Liver (tissue), 9 donors: ENCODE measurements around the gene PDGFA. TPM values are rescaled to one million over a fixed set of nuclear protein-coding genes. Genes with fewer than 3 reads are reported as not detected.

ENCODE experiments used
- DNase-seq: peaks from one replicate; pipeline ENCODE4 v3.0.0-alpha.2; 2017; ENCODE audit warnings: low spot score
- H3K27ac ChIP-seq, 2 donors: one replicate each; pipeline ENCODE4 v1.7.0; 2013; ENCODE audit warnings: inconsistent platforms in 2 of 2, low read length in 2 of 2, control low read depth in 1 of 2, low read depth in 1 of 2, mild to moderate bottlenecking in 1 of 2
- H3K27me3 ChIP-seq, 4 donors: one replicate each; pipeline versions ENCODE4 v1.6.1 to v1.7.0; 2013; ENCODE audit warnings: low read length in 3 of 4, inconsistent platforms in 1 of 4, mild to moderate bottlenecking in 1 of 4, moderate library complexity in 1 of 4; ENCODE audit not compliant: control insufficient read depth in 4 of 4, insufficient read depth in 4 of 4
- H3K36me3 ChIP-seq, 4 donors: one replicate each; pipeline versions ENCODE4 v1.6.1 to v1.7.0; 2013; ENCODE audit warnings: low read length in 3 of 4, mild to moderate bottlenecking in 3 of 4, low read depth in 1 of 4, moderate library complexity in 1 of 4; ENCODE audit not compliant: control insufficient read depth in 4 of 4, insufficient read depth in 3 of 4
- H3K4me1 ChIP-seq, 4 donors: one replicate each; pipeline versions ENCODE4 v1.6.1 to v1.7.0; 2013; ENCODE audit warnings: low read length in 3 of 4, mild to moderate bottlenecking in 3 of 4, moderate library complexity in 1 of 4; ENCODE audit not compliant: control insufficient read depth in 4 of 4, insufficient read depth in 4 of 4
- H3K4me3 ChIP-seq, 3 donors: one replicate each; pipeline versions ENCODE4 v1.6.1 to v1.7.0; 2013; ENCODE audit warnings: low read length in 3 of 3, control low read depth in 1 of 3, low read depth in 1 of 3, mild to moderate bottlenecking in 1 of 3
- H3K9ac ChIP-seq, 2 donors: one replicate each; pipeline ENCODE4 v1.7.0; 2013; ENCODE audit warnings: low read length in 2 of 2, mild to moderate bottlenecking in 2 of 2, moderate library complexity in 2 of 2, control low read depth in 1 of 2, low read depth in 1 of 2
- H3K9me3 ChIP-seq, 4 donors: one replicate each; pipeline versions ENCODE4 v1.6.1 to v1.7.0; 2013; ENCODE audit warnings: low read length in 3 of 4; ENCODE audit not compliant: control insufficient read depth in 4 of 4
- CTCF ChIP-seq: fragments of 150-350 bp; IDR thresholded peaks from 2 replicates; pipeline ENCODE4 v1.5.1; 2017; ENCODE audit warnings: improper control_type of control experiment, low read depth, low read length; ENCODE audit not compliant: missing input control
- EGR1 ChIP-seq, 2 donors: IDR thresholded peaks; 2 replicates each; pipeline ENCODE4 v1.6.1; 2016 to 2018; ENCODE audit warnings: antibody characterized with exemption in 2 of 2, low read depth in 2 of 2
- FOXA1 ChIP-seq: IDR thresholded peaks from 2 replicates; pipeline ENCODE4 v1.6.1; 2016; ENCODE audit warnings: antibody characterized with exemption
- GABPA ChIP-seq, 2 donors: IDR thresholded peaks in 1 of 2; conservative IDR thresholded peaks in 1 of 2; 2 replicates each; pipeline ENCODE4 v1.6.1; 2016; ENCODE audit warnings: antibody characterized with exemption in 2 of 2, mild to moderate bottlenecking in 1 of 2, moderate library complexity in 1 of 2
- HNF4A ChIP-seq, 2 donors: conservative IDR thresholded peaks; 2 replicates each; pipeline ENCODE4 v1.6.1; 2016; ENCODE audit warnings: antibody characterized with exemption in 2 of 2, mild to moderate bottlenecking in 2 of 2
- HNF4G ChIP-seq: IDR thresholded peaks from 2 replicates; pipeline ENCODE4 v1.6.1; 2016; ENCODE audit warnings: antibody characterized with exemption
- JUND ChIP-seq, 2 donors: IDR thresholded peaks; 2 replicates each; pipeline ENCODE4 v1.6.1; 2016; ENCODE audit warnings: antibody characterized with exemption in 2 of 2
- MAX ChIP-seq: IDR thresholded peaks from 2 replicates; pipeline ENCODE4 v1.6.1; 2016; ENCODE audit warnings: antibody characterized with exemption
- NR2F2 ChIP-seq: IDR thresholded peaks from 2 replicates; pipeline ENCODE4 v1.6.1; 2016; ENCODE audit warnings: antibody characterized with exemption
- REST ChIP-seq: IDR thresholded peaks from 2 replicates; pipeline ENCODE4 v1.6.1; 2016; ENCODE audit warnings: antibody characterized with exemption, mild to moderate bottlenecking
- RXRA ChIP-seq, 2 donors: IDR thresholded peaks; 2 replicates each; pipeline ENCODE4 v1.6.1; 2017 to 2018; ENCODE audit warnings: antibody characterized with exemption in 2 of 2, mild to moderate bottlenecking in 1 of 2
- SP1 ChIP-seq: IDR thresholded peaks from 2 replicates; pipeline ENCODE4 v1.6.1; 2018; ENCODE audit warnings: antibody characterized with exemption, mild to moderate bottlenecking
- TAF1 ChIP-seq: conservative IDR thresholded peaks from 2 replicates; pipeline ENCODE4 v1.6.1; 2016; ENCODE audit warnings: antibody characterized with exemption, mild to moderate bottlenecking
- YY1 ChIP-seq: IDR thresholded peaks from 2 replicates; pipeline ENCODE4 v1.6.1; 2016; ENCODE audit warnings: antibody characterized with exemption, mild to moderate bottlenecking
- ZBTB33 ChIP-seq: IDR thresholded peaks from 2 replicates; pipeline ENCODE4 v1.6.1; 2016; ENCODE audit warnings: antibody characterized with exemption
- WGBS: extraction: QIAGEN DNeasy Blood & Tissue Kit; methylation state at CpG from one replicate; pipeline ENCODE4 v1.1.7; 2013; 5-methylcytosine and 5-hydroxymethylcytosine counted together
- polyA plus RNA-seq, 2 donors: library from polyadenylated mRNA; stranded (reverse) in 1 of 2; unstranded in 1 of 2; fragments of 200-250 nt in 1 of 2; fragments of >200 nt in 1 of 2; fragmentation: Nextera tagmentation in 1 of 2; extraction: Ambion mirVana in 1 of 2; gene quantifications; one replicate each; pipeline versions ENCODE4 v1.2.1 to v1.2.3, GENCODE V29; 2013 to 2015
- total RNA-seq, 2 donors: library from RNA; depleted of rRNA; stranded (reverse); fragments of >200 nt; gene quantifications; one replicate each; pipeline ENCODE4 v1.2.3, GENCODE V29; 2014
- donor health status: healthy.
- donor health status: healthy.
- donor health status: healthy.
- donor health status: healthy.
- donor health status: healthy.

The PDGFA gene
- total and polyA plus RNA-seq, 4 donors = 1.4 to 5.1 (median 2.0) TPM

DNA sequence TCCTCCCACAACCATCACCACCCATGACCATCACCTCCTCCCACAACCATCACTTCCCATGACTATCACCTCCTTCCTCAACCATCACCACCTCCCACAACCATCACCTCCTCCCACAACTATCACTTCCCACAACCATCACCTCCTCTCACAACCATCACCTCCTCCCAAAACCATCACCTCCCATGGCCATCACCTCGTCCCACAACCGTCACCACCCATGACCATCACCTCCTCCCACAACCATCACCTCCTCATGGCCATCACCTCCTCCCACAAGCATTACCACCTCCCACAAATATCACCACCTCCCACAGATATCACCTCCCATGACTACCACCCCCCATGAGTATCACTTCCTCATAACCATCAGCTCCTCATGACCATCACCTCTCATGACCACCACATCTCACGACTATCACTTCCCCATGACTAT lies 52.2 kb downstream of the PDGFA start:
- Histone ChIP-seq H3K4me3 (no peak overlapping the region), H3K36me3 (no peaks in the 10 kb centered on the region), H3K27me3 (no peaks in the 10 kb centered on the region), H3K4me1 (peaks cover 0 to 4% (median 0%) of the 10 kb centered on the region in 4 donors), H3K9me3 (no peaks in the 10 kb centered on the region), H3K9ac (no peak overlapping the region), H3K27ac (no peak overlapping the region)
- no peak for TF ChIP-seq GABPA (IDR thresholded peaks at IDR 0.05 in 1 of 2, conservative IDR thresholded peaks at IDR 0.05 in 1 of 2)
- WGBS = 89% methylated on average over 3 of the region's 3 CpGs
- no peak for DNase-seq

GRCh38 chr7:466465-467191 lies 53.0 kb downstream of the PDGFA start:
- peaks cover 0 to 4% (median 0%) of the 10 kb centered on the region in 4 donors for H3K4me1 ChIP-seq
- no peak overlapping the region for H3K9ac ChIP-seq
- no peaks in the 10 kb centered on the region for H3K36me3 ChIP-seq
- no peak for TF ChIP-seq TAF1
- TF ChIP-seq GABPA (IDR thresholded peaks at IDR 0.05 in 1 of 2, conservative IDR thresholded peaks at IDR 0.05 in 1 of 2) = no peak
- TF ChIP-seq MAX = no peak
- no peak for TF ChIP-seq NR2F2
- no peak for TF ChIP-seq RXRA (IDR thresholded peaks at IDR 0.05)
- TF ChIP-seq HNF4A (conservative IDR thresholded peaks at IDR 0.05) = no peak
- no peak for TF ChIP-seq HNF4G
- TF ChIP-seq SP1 = no peak
- TF ChIP-seq YY1 = no peak
- no peak for TF ChIP-seq ZBTB33
- TF ChIP-seq REST = no peak
- no peak for TF ChIP-seq JUND (IDR thresholded peaks at IDR 0.05)
- no peak for TF ChIP-seq EGR1 (IDR thresholded peaks at IDR 0.05; ENCODE audit: low read depth in 2 of 2)
- no peak for TF ChIP-seq CTCF
- TF ChIP-seq FOXA1 = no peak
- no peak for DNase-seq
- no peaks in the 10 kb centered on the region for H3K9me3 ChIP-seq
- WGBS = 86% methylated on average over 9 of the region's 9 CpGs
- H3K27ac ChIP-seq = no peak overlapping the region
- no peaks in the 10 kb centered on the region for H3K27me3 ChIP-seq
- no peak overlapping the region for H3K4me3 ChIP-seq
